GM12873 (cell line): ENCODE measurements around the gene SULT6B1.

Source experiments
- TF ChIP-seq, protein P1 (sequence below): IDR thresholded peaks from 2 replicates; pipeline ENCODE4 v1.5.1; 2012; ENCODE audit warnings: low read depth, mild to moderate bottlenecking, moderate library complexity, low read length, control low read depth; ENCODE audit not compliant: insufficient read depth; ENCODE audit errors: missing control alignments

SULT6B1 gene

DNA sequence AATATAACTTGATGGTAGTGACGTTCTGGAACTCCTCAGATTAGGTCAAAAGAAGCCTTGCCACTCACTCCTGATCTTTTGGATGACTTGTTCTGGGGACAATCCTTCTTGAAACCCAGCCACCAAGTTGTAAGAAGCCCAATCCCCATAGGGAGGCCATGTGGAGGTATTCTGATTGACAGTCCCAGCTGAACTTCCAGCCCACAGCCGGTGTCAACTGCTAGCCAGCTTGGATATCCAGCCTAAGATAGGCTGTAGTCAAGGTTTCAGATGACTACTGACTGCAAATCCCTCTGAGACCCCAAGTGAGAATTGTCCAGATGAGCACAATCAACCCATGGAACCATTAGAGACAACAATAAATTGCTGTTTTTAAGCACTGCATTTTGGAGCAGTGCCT lies 63.1 kb downstream of the SULT6B1 start:
- TF ChIP-seq, protein P1, sequence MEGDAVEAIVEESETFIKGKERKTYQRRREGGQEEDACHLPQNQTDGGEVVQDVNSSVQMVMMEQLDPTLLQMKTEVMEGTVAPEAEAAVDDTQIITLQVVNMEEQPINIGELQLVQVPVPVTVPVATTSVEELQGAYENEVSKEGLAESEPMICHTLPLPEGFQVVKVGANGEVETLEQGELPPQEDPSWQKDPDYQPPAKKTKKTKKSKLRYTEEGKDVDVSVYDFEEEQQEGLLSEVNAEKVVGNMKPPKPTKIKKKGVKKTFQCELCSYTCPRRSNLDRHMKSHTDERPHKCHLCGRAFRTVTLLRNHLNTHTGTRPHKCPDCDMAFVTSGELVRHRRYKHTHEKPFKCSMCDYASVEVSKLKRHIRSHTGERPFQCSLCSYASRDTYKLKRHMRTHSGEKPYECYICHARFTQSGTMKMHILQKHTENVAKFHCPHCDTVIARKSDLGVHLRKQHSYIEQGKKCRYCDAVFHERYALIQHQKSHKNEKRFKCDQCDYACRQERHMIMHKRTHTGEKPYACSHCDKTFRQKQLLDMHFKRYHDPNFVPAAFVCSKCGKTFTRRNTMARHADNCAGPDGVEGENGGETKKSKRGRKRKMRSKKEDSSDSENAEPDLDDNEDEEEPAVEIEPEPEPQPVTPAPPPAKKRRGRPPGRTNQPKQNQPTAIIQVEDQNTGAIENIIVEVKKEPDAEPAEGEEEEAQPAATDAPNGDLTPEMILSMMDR = no peak

DNA sequence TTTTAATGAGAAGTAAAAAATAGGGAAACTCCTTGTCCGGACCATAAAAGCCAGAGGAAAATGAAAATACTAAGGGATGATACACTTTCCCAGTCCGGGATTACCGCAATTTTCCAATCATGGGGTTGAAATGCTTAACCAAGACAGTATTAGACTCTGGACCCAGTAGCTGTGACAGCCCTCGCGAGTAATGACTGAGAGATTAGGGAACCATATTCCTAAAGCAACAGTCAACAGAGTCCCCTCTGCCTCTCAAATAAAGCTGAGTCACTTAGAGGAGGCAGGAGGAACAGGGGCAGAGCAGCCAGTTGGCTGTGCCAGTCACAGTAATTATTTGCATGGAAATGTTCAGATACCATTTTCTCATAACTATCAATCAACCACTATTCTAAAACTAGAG lies 69.3 kb downstream of the SULT6B1 start:
- TF ChIP-seq, protein P1 = no peak
